ENCODE measurements around the gene EGFL7.

- TF ChIP-seq SUZ12 (IDR thresholded peaks at IDR 0.05; ENCODE audit: extremely low read depth, insufficient read depth, insufficient read length) (no peak), ZNF274 (IDR thresholded peaks at IDR 0.05; ENCODE audit: low read depth, low read length) (no peak)
Observed at GRCh38 chr9:136694872-136695247, 32.1 kb downstream of the EGFL7 start.

Data from NT2/D1 (cell line).